ENCODE results near the gene OGFOD3.

Gene OGFOD3

DNA sequence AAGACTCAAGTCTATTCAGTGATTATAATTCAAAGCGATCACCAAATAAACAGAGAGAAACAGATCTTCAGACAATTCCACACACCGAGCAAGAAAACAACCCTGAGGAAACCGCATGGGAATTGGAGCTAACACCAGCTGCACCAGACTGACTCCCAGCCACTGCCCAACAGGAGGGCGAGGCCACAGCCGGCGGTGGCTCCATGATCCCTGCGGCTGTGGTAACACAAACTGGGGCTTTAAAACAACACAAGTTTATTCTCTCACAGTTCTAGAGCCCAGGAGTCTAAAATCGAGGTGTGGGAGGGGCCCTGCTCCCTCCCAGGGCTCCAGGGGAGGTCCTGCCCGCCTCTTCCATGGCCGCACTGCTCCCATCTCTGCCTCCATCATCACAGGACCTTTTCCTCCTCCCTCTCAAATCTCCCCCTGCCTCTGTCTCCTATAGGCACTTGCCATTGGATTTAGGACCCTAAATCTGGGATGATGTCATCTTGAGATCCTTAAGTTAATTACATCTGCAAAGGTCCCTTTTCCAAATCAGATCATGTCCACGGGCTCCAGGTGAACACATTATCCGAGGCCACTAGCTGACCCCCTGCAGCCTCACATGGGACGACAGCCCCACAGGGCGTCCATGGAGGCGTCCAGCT, 10.0 kb downstream of the OGFOD3 start:
- Histone ChIP-seq H3K79me2 (ENCODE audit: insufficient read depth, low read length) (no peaks in the 10 kb centered on the region), H2AFZ (ENCODE audit: low read depth, low read length, severe bottlenecking) (no peak overlapping the region), H3K9ac (ENCODE audit: low read length) (no peak overlapping the region), H3K27ac (ENCODE audit: low read depth, low read length) (no peak overlapping the region), H3K4me2 (ENCODE audit: low read depth, low read length, poor library complexity, severe bottlenecking) (no peak overlapping the region), H3K36me3 (ENCODE audit: low read length) (no peaks in the 10 kb centered on the region), H4K20me1 (ENCODE audit: low read depth, low read length) (no peaks in the 10 kb centered on the region), H3K9me2 (replicated peaks; ENCODE audit: insufficient read depth, low read length) (no peaks in the 10 kb centered on the region), H3K4me3 (ENCODE audit: insufficient read depth, low read length, poor library complexity, severe bottlenecking) (no peak overlapping the region), H3F3A (ENCODE audit: insufficient read depth) (no peaks in the 10 kb centered on the region), H3K9me3 (ENCODE audit: insufficient read depth, low read length) (no peaks in the 10 kb centered on the region), H3K27me3 (ENCODE audit: low read length) (no peaks in the 10 kb centered on the region)
- TF ChIP-seq EZH2phosphoT487 (conservative IDR thresholded peaks at IDR 0.05; ENCODE audit: low read length) = no peak
- TF ChIP-seq, protein P1, sequence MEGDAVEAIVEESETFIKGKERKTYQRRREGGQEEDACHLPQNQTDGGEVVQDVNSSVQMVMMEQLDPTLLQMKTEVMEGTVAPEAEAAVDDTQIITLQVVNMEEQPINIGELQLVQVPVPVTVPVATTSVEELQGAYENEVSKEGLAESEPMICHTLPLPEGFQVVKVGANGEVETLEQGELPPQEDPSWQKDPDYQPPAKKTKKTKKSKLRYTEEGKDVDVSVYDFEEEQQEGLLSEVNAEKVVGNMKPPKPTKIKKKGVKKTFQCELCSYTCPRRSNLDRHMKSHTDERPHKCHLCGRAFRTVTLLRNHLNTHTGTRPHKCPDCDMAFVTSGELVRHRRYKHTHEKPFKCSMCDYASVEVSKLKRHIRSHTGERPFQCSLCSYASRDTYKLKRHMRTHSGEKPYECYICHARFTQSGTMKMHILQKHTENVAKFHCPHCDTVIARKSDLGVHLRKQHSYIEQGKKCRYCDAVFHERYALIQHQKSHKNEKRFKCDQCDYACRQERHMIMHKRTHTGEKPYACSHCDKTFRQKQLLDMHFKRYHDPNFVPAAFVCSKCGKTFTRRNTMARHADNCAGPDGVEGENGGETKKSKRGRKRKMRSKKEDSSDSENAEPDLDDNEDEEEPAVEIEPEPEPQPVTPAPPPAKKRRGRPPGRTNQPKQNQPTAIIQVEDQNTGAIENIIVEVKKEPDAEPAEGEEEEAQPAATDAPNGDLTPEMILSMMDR (IDR thresholded peaks at IDR 0.05; ENCODE audit: insufficient read depth, low read length, poor library complexity, severe bottlenecking) = no peak

DNA sequence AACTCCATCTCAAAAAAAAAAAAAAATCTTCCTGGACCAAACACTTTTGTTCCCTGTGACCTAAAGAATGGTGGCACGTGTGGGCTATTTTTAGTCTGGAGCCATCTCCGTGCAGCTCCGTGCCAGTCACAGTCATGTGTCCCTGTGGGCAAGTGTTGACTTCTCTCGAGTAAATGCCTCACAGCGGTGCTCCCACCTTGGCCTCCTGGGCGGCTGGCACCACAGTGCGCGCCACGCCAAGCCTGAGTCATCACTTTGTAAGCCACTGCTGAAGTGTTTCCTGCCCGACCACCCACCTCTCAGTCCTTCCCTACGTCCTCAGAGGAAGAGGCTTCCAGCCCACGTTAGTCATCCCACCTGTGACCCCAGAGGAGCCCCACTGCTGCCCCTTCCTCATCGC, 11.1 kb downstream of the OGFOD3 start:
- no peak overlapping the region for H2AFZ ChIP-seq (ENCODE audit: low read depth, low read length, severe bottlenecking)
- no peaks in the 10 kb centered on the region for H3K9me2 ChIP-seq (replicated peaks; ENCODE audit: insufficient read depth, low read length)
- H3K27me3 ChIP-seq (ENCODE audit: low read length) = no peaks in the 10 kb centered on the region
- H3K36me3 ChIP-seq (ENCODE audit: low read length) = no peaks in the 10 kb centered on the region
- TF ChIP-seq, protein P1 (IDR thresholded peaks at IDR 0.05; ENCODE audit: insufficient read depth, low read length, poor library complexity, severe bottlenecking) = no peak
- TF ChIP-seq EZH2phosphoT487 (conservative IDR thresholded peaks at IDR 0.05; ENCODE audit: low read length) = no peak
- no peak overlapping the region for H3K27ac ChIP-seq (ENCODE audit: low read depth, low read length)
- H3K9ac ChIP-seq (ENCODE audit: low read length) = no peak overlapping the region
- H3K9me3 ChIP-seq (ENCODE audit: insufficient read depth, low read length) = no peaks in the 10 kb centered on the region
- no peak overlapping the region for H3K4me3 ChIP-seq (ENCODE audit: insufficient read depth, low read length, poor library complexity, severe bottlenecking)
- H4K20me1 ChIP-seq (ENCODE audit: low read depth, low read length) = no peaks in the 10 kb centered on the region
- 0 out of 2 replicates have a peak, but pooled peaks cover 4% of the 10 kb centered on the region for H3F3A ChIP-seq (ENCODE audit: insufficient read depth)
- H3K4me2 ChIP-seq (ENCODE audit: low read depth, low read length, poor library complexity, severe bottlenecking) = no peak overlapping the region
- H3K79me2 ChIP-seq (ENCODE audit: insufficient read depth, low read length) = no peaks in the 10 kb centered on the region

DNA sequence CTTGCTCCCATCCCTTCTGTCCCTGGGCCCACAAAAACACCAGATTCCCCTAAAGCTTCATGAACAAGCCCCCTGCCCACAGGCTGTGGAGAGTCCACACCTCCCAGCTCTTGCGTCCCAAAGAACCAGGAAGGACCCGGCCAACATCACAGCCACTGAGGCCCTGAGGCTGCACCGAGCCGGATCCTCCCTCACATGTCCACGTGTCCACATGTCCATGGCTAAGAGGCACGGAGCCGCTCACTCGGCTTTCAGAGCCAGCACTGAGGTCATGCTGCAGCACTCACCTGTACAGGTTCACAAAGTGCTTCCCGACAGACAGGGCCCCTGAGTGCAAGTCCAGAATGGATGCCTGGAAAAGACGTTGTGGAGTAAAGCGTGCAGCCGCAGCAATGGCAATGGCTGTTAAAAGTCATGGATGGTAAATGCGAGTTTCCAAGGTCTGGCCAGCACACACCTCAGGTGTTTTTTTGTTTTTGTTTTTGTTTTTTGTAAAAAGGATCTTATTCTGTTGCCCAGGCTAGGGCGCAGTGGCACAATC, 12.2 kb downstream of the OGFOD3 start:
- no peak overlapping the region for H3K9ac ChIP-seq (ENCODE audit: low read length)
- H3K27me3 ChIP-seq (ENCODE audit: low read length) = no peaks in the 10 kb centered on the region
- no peak overlapping the region for H3K4me3 ChIP-seq (ENCODE audit: insufficient read depth, low read length, poor library complexity, severe bottlenecking)
- H2AFZ ChIP-seq (ENCODE audit: low read depth, low read length, severe bottlenecking) = no peak overlapping the region
- H3K9me3 ChIP-seq (ENCODE audit: insufficient read depth, low read length) = no peaks in the 10 kb centered on the region
- H3K9me2 ChIP-seq (replicated peaks; ENCODE audit: insufficient read depth, low read length) = no peaks in the 10 kb centered on the region
- H3K4me2 ChIP-seq (ENCODE audit: low read depth, low read length, poor library complexity, severe bottlenecking) = no peak overlapping the region
- 0 out of 2 replicates have a peak, but pooled peaks cover 4% of the 10 kb centered on the region for H3F3A ChIP-seq (ENCODE audit: insufficient read depth)
- H3K79me2 ChIP-seq (ENCODE audit: insufficient read depth, low read length) = no peaks in the 10 kb centered on the region
- H3K36me3 ChIP-seq (ENCODE audit: low read length) = no peaks in the 10 kb centered on the region
- H4K20me1 ChIP-seq (ENCODE audit: low read depth, low read length) = no peaks in the 10 kb centered on the region
- no peak overlapping the region for H3K27ac ChIP-seq (ENCODE audit: low read depth, low read length)
- TF ChIP-seq, protein P1 (IDR thresholded peaks at IDR 0.05; ENCODE audit: insufficient read depth, low read length, poor library complexity, severe bottlenecking) = no peak
- TF ChIP-seq EZH2phosphoT487 (conservative IDR thresholded peaks at IDR 0.05; ENCODE audit: low read length) = no peak

All from SU-DHL-6 (cell line).